Bronchial epithelial cell (primary cell): ENCODE measurements around the gene RXRB. TPM values are rescaled to one million over a fixed set of nuclear protein-coding genes. Genes with fewer than 3 reads are reported as not detected.

Source experiments
- DNase-seq: peaks from one replicate; pipeline ENCODE4 v3.0.0-alpha.2; 2010; ENCODE audit warnings: low read depth
- FAIRE-seq: peaks from 2 replicates; lab custom pipeline; 2011; peaks lifted over from hg19 to GRCh38; lab: Jason Lieb, UNC
- H3K27me3 ChIP-seq: 2 replicates; pipeline ENCODE4 v1.5.1; 2011; ENCODE audit warnings: low read length; ENCODE audit not compliant: control insufficient read depth, insufficient read depth
- H3K36me3 ChIP-seq: 2 replicates; pipeline ENCODE4 v1.5.1; 2011; ENCODE audit warnings: low read length; ENCODE audit not compliant: control insufficient read depth, insufficient read depth
- H3K4me3 ChIP-seq: 2 replicates; pipeline ENCODE4 v1.5.1; 2011; ENCODE audit warnings: mild to moderate bottlenecking, low read depth, low read length, control low read depth
- CTCF ChIP-seq: IDR thresholded peaks from 2 replicates; pipeline ENCODE4 v1.5.1; 2011; ENCODE audit warnings: mild to moderate bottlenecking, moderate library complexity, low read length, control low read depth, inconsistent platforms; ENCODE audit not compliant: insufficient read depth, severe bottlenecking
- total RNA-seq: library from RNA; depleted of rRNA; stranded (reverse); fragments of >200 nt; gene quantifications from 2 replicates; pipeline ENCODE4 v1.2.1, GENCODE V29; 2014

RXRB gene
- total RNA-seq, 1 donor from 2014 or later: 15.3 TPM

GRCh38 chr6:33169291-33170175 is 30.9 kb downstream of the RXRB start:
- TF ChIP-seq CTCF: no peak
- Histone ChIP-seq H3K4me3 (no peak overlapping the region), H3K27me3 (peaks cover 1% of the 10 kb centered on the region), H3K36me3 (no peaks in the 10 kb centered on the region)
- DNase-seq (no peak), FAIRE-seq (no peak)

- H3K27me3 ChIP-seq: peaks cover 5% of the 10 kb centered on the region
- no peak for DNase-seq
- no peaks in the 10 kb centered on the region for H3K36me3 ChIP-seq
- no peak for TF ChIP-seq CTCF
- no peak for FAIRE-seq
- no peak overlapping the region for H3K4me3 ChIP-seq
Observed at GRCh38 chr6:33168639-33169038, 31.8 kb downstream of the RXRB start.

GRCh38 chr6:33168284-33168601 is 32.2 kb downstream of the RXRB start:
- FAIRE-seq: no peak

DNA sequence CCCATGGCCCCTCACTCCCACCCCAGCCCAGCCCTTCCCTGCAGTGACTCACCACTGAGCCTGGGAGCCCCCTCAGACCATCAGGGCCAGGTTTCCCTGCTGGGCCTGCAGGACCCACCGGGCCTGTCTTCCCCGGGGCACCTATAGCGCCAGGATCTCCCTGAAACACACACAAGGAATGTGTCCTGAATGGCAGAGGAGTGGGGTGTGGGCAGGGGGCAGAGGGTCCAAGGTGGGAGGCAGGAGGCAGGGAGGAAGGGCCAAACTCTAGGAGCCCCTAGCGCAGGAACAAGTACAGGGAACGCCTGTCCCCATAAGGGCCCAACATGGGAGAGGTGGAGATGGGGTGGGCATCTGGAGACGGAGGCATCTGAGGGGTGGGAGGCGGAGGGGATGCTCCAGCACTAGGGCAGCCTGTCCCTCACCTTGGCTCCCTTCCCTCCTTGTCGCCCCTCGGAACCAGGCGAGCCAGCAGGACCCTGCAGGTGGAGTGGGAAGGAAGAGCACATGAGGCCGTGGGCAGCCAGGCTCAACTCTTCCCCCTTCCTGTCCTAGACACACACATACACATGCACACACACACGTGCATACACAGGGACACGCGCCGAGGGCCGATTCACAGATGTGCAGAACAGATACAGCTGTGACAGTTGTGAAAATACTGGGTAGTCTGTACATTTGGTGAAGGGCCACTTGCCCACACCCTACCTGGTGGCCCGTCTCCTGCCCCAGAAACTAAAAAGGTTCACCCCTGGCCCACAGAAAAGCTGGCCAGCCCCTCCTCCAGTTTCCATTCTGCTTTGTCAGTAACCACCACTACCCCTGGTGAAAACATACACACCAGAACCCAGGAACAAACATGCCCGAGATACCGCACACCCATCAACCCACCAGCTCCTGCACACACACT is 32.8 kb downstream of the RXRB start:
- peaks cover 5% of the 10 kb centered on the region for H3K27me3 ChIP-seq
- H3K4me3 ChIP-seq: no peak overlapping the region
- TF ChIP-seq CTCF: no peak
- no peaks in the 10 kb centered on the region for H3K36me3 ChIP-seq
- FAIRE-seq: peak; percentile 58
- DNase-seq: no peak

More at GRCh38 chr6:33168284-33168601, 32.2 kb downstream of the RXRB start:
- Histone ChIP-seq H3K27me3 (peaks cover 5% of the 10 kb centered on the region), H3K4me3 (no peak overlapping the region), H3K36me3 (no peaks in the 10 kb centered on the region)
- DNase-seq: no peak
- TF ChIP-seq CTCF: no peak

- Histone ChIP-seq H3K4me3 (no peak overlapping the region), H3K27me3 (peaks cover 5% of the 10 kb centered on the region), H3K36me3 (no peaks in the 10 kb centered on the region)
- FAIRE-seq (peak; percentile 18), DNase-seq (no peak)
- no peak for TF ChIP-seq CTCF
Observed at GRCh38 chr6:33166811-33167210, 33.7 kb downstream of the RXRB start.
